Measurements from ENCODE around the gene BET1L.

The BET1L gene

DNA sequence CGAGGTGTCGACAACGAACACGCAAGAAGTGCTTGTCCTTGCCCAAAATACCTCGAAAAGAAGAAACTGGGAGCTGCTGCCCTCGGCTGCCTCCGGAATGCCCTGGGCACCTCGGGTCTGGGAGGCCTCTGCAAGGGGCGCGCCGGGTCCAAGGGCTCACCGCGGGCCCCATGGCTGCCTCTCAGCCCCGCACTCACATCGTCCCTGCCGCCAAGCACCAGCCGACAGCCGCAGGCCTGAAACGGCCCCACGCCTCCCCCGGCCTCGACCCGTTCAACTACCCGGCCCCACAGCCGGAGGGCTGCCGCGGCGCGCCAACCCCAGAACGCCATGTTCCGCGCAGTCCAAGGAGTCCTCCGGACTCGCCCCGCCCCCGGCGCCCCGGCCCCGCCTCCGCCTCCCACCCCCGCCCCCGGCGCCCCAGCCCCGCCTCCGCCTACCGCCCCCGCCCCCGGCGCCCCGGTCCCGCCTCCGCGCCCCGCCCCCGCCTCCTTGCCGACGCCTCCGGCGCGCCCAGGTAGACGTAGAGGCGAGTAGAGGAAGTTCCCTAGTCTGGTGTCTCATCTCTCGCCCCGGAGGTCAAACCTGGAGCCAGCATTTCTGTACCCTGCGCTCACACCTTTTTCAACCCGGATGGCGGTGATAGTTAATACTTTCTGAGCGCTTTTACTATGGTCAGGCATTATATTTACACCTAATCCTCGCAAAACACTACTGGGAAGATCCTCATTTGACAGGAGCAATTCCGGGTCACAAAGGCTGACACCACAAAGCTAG, 29.0 kb upstream of the BET1L start, which contains the start of gene SIRT3:
TSS of gene SIRT3 (minus strand) at position 346 of the 777 bp plus-strand sequence. CDS start at position 332, 14 bp downstream.
- Histone ChIP-seq H3K4me1 (ENCODE audit: insufficient read depth, low read length, severe bottlenecking) (peaks cover 23% of the 10 kb centered on the region), H3K9me3 (ENCODE audit: low read length) (no peaks in the 10 kb centered on the region), H3K9me2 (ENCODE audit: low read depth, low read length) (no peaks in the 10 kb centered on the region), H3K79me2 (ENCODE audit: insufficient read depth, low read length) (peaks cover 32% of the 10 kb centered on the region), H3K9ac (ENCODE audit: low read length) (peak within 1 kb of the TSS; percentile 100), H3F3A (ENCODE audit: insufficient read depth, low read length) (no peaks in the 10 kb centered on the region), H3K27ac (ENCODE audit: low read depth, low read length, poor library complexity, severe bottlenecking) (peak within 1 kb of the TSS; percentile 91), H3K36me3 (ENCODE audit: insufficient read depth, low read length) (peaks cover 26% of the 10 kb centered on the region), H3K4me3 (ENCODE audit: low read depth, low read length, poor library complexity, severe bottlenecking) (peak within 1 kb of the TSS; percentile 100), H3K27me3 (ENCODE audit: insufficient read depth, low read length) (no peaks in the 10 kb centered on the region), H2AFZ (ENCODE audit: low read length) (no peak within 1 kb of the TSS), H3K4me2 (ENCODE audit: low read length) (peak within 1 kb of the TSS; percentile 90), H4K20me1 (ENCODE audit: insufficient read depth, low read length) (no peaks in the 10 kb centered on the region)
- no peak for TF ChIP-seq EZH2 (IDR thresholded peaks at IDR 0.05; ENCODE audit: borderline replicate concordance, low read length)
- TF ChIP-seq, protein P1, sequence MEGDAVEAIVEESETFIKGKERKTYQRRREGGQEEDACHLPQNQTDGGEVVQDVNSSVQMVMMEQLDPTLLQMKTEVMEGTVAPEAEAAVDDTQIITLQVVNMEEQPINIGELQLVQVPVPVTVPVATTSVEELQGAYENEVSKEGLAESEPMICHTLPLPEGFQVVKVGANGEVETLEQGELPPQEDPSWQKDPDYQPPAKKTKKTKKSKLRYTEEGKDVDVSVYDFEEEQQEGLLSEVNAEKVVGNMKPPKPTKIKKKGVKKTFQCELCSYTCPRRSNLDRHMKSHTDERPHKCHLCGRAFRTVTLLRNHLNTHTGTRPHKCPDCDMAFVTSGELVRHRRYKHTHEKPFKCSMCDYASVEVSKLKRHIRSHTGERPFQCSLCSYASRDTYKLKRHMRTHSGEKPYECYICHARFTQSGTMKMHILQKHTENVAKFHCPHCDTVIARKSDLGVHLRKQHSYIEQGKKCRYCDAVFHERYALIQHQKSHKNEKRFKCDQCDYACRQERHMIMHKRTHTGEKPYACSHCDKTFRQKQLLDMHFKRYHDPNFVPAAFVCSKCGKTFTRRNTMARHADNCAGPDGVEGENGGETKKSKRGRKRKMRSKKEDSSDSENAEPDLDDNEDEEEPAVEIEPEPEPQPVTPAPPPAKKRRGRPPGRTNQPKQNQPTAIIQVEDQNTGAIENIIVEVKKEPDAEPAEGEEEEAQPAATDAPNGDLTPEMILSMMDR (IDR thresholded peaks at IDR 0.05; ENCODE audit: low read length), result no peak

DNA sequence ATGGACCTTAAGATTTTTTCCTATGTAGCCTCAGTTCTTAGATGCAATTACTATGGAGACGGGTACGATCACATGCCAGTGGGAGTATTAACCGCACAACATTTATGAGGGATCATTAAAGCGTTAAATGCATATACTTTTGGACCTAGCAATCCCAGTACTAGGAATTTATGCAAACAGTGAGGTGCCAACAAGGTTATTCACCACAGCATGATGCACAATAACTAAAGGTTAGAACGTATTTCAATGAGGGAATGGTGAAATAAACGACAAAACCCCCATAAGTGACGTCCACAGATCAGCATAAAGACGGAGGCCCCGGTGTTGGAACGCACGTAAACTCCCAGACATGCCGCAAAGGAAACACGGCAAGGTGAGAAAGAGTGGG, 28.4 kb upstream of the BET1L start:
- Histone ChIP-seq H3K4me2 (ENCODE audit: low read length) (peak overlapping the region; percentile 90), H3K79me2 (ENCODE audit: insufficient read depth, low read length) (peaks cover 32% of the 10 kb centered on the region), H3K4me1 (ENCODE audit: insufficient read depth, low read length, severe bottlenecking) (peaks cover 23% of the 10 kb centered on the region), H3F3A (ENCODE audit: insufficient read depth, low read length) (no peaks in the 10 kb centered on the region), H4K20me1 (ENCODE audit: insufficient read depth, low read length) (no peaks in the 10 kb centered on the region), H2AFZ (ENCODE audit: low read length) (no peak overlapping the region), H3K9me2 (ENCODE audit: low read depth, low read length) (no peaks in the 10 kb centered on the region), H3K27me3 (ENCODE audit: insufficient read depth, low read length) (no peaks in the 10 kb centered on the region), H3K27ac (ENCODE audit: low read depth, low read length, poor library complexity, severe bottlenecking) (peak overlapping the region; percentile 25), H3K4me3 (ENCODE audit: low read depth, low read length, poor library complexity, severe bottlenecking) (peak overlapping the region; percentile 78), H3K9ac (ENCODE audit: low read length) (peak overlapping the region; percentile 77), H3K36me3 (ENCODE audit: insufficient read depth, low read length) (peaks cover 23% of the 10 kb centered on the region), H3K9me3 (ENCODE audit: low read length) (no peaks in the 10 kb centered on the region)
- TF ChIP-seq EZH2 (IDR thresholded peaks at IDR 0.05; ENCODE audit: borderline replicate concordance, low read length), result no peak
- TF ChIP-seq, protein P1 (IDR thresholded peaks at IDR 0.05; ENCODE audit: low read length), result no peak

DNA sequence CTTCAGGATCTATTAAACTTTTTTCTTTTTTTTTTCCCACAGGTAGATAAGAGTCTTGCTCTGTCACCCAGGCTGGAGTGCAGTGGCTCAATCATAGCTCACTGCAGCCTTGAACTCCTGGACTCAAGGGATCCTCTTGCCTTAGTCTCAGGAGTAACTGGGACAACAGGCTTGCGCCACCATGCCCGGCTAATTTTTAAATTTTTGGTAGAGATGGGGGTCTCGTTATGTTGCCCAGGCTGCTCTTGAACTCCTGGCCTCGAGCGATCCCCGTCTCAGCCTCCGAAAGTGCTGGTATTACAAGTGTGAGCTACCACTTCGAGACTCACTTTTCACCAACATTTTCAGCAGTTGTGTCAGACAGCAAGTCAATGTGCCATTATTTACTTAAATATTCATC, 28.0 kb upstream of the BET1L start:
- Histone ChIP-seq H3K4me3 (ENCODE audit: low read depth, low read length, poor library complexity, severe bottlenecking) (peak overlapping the region; percentile 78), H3K27me3 (ENCODE audit: insufficient read depth, low read length) (no peaks in the 10 kb centered on the region), H4K20me1 (ENCODE audit: insufficient read depth, low read length) (no peaks in the 10 kb centered on the region), H3K9me2 (ENCODE audit: low read depth, low read length) (no peaks in the 10 kb centered on the region), H3K9ac (ENCODE audit: low read length) (peak overlapping the region; percentile 77), H3F3A (ENCODE audit: insufficient read depth, low read length) (no peaks in the 10 kb centered on the region), H3K27ac (ENCODE audit: low read depth, low read length, poor library complexity, severe bottlenecking) (no peak overlapping the region), H3K79me2 (ENCODE audit: insufficient read depth, low read length) (peaks cover 32% of the 10 kb centered on the region), H3K4me2 (ENCODE audit: low read length) (peak overlapping the region; percentile 90), H3K9me3 (ENCODE audit: low read length) (no peaks in the 10 kb centered on the region), H2AFZ (ENCODE audit: low read length) (no peak overlapping the region), H3K36me3 (ENCODE audit: insufficient read depth, low read length) (peaks cover 20% of the 10 kb centered on the region), H3K4me1 (ENCODE audit: insufficient read depth, low read length, severe bottlenecking) (peaks cover 23% of the 10 kb centered on the region)
- TF ChIP-seq, protein P1 (IDR thresholded peaks at IDR 0.05; ENCODE audit: low read length), result no peak
- no peak for TF ChIP-seq EZH2 (IDR thresholded peaks at IDR 0.05; ENCODE audit: borderline replicate concordance, low read length)

Data from OCI-LY1 (cell line).